RWPE1 (cell line): ENCODE measurements around the gene PLXNA3.
"Not testable (repeated sequence)": the region's sequence is repeated elsewhere in the genome, so short reads cannot be mapped to it uniquely, and the experiment has no call there.

ENCODE experiments used
- CTCF ChIA-PET: fragments of 350-600 bp; sonication (Branson Sonifier 250); formaldehyde crosslinking; extraction: SDS; loops from one replicate; lab custom pipeline; 2021; lab: Yijun Ruan, JAX
- POLR2A ChIA-PET: fragments of 400-600 bp; formaldehyde crosslinking; extraction: SDS; loops from one replicate; lab custom pipeline; 2020; ENCODE audit warnings: antibody characterized with exemption; ENCODE audit not compliant: low non-redundant PET; lab: Yijun Ruan, JAX
- DNase-seq: peaks from one replicate; pipeline ENCODE4 v3.0.0; 2012; ENCODE audit warnings: low spot score
- H3K27ac ChIP-seq: fragments of 450-650 bp; 2 replicates; pipeline ENCODE4 v1.5.1; 2017
- TF ChIP-seq, protein P1 (sequence below): fragments of 450-650 bp; conservative IDR thresholded peaks from 2 replicates; pipeline ENCODE4 v1.5.1; 2017; ENCODE audit warnings: low read depth, mild to moderate bottlenecking

Gene PLXNA3

DNA sequence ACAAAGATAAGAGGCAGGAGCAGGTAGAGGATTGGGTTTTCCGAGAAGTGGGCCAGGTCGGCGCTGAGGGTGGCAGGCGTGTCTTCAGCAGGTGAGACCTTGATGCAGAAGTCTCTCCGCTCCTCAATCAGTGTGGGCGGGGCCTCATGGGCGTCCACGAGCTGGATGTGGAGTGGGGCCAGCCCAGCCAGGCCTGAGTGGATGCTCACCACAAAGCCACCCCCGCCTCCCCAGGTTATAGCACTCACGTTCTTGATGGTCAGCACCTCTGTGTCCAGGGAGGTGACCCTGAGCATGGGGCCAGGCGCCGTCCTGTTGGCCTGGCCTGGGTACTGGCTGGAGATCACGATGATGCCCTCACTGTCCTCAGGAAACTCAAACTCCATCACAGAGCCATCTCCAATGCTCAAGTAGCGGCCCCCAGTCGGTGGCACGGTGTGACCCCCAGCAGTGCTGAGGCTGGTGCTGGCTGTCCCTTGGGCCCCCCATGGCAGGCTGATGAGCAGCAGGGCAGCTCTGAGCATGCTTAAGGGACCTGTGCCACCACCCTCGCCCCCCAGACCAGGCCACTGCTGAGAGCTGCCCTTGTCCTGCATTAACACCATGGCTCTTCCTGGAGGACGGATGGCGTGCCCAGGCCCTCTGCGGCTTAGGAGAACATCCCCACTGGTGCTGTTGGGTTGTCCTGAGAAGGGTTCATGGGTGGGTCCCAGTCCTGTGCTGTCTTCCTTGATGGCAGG lies 30.4 kb downstream of the PLXNA3 start:
- ChIA-PET POLR2A (no interaction called here), CTCF (interaction anchor here (1.4 kb wide), 1 partner anchor 38 kb away, joined by 3 read pairs; no protein-coding TSS in a partner anchor)
- DNase-seq = no peak
- peak overlapping the region; percentile 83 for H3K27ac ChIP-seq
- TF ChIP-seq, protein P1, sequence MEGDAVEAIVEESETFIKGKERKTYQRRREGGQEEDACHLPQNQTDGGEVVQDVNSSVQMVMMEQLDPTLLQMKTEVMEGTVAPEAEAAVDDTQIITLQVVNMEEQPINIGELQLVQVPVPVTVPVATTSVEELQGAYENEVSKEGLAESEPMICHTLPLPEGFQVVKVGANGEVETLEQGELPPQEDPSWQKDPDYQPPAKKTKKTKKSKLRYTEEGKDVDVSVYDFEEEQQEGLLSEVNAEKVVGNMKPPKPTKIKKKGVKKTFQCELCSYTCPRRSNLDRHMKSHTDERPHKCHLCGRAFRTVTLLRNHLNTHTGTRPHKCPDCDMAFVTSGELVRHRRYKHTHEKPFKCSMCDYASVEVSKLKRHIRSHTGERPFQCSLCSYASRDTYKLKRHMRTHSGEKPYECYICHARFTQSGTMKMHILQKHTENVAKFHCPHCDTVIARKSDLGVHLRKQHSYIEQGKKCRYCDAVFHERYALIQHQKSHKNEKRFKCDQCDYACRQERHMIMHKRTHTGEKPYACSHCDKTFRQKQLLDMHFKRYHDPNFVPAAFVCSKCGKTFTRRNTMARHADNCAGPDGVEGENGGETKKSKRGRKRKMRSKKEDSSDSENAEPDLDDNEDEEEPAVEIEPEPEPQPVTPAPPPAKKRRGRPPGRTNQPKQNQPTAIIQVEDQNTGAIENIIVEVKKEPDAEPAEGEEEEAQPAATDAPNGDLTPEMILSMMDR = no peak

DNA sequence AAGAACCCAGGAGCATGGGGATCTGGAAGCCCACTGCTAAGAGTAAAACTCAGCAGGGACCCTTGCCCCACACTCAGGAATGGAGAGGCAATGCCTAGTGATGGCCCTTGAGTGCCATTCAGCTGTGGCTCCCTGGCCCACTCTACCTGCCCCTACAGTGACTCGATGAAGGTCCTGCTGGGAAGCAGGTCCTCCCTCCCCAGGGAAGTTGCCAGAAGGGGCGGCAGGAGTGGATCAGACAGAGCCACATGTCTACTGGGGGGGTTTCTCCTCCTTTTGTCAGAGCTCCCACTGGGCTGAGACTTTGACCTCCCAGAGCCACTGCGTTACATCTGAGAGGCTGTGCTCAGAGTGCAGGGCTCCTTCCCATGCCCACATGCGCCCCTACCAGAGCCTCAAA lies 31.1 kb downstream of the PLXNA3 start:
- POLR2A ChIA-PET = interaction anchor here (1.6 kb wide), 1 partner anchor 38 kb away, joined by 5 read pairs; no protein-coding TSS in a partner anchor
- TF ChIP-seq, protein P1 = no peak
- peak overlapping the region; percentile 83 for H3K27ac ChIP-seq
- DNase-seq = no peak
- CTCF ChIA-PET = interaction anchor here (0.7 to 0.9 kb wide), 2 partner anchors 45 to 116 kb away, joined by 3 to 4 read pairs; no protein-coding TSS in a partner anchor

DNA sequence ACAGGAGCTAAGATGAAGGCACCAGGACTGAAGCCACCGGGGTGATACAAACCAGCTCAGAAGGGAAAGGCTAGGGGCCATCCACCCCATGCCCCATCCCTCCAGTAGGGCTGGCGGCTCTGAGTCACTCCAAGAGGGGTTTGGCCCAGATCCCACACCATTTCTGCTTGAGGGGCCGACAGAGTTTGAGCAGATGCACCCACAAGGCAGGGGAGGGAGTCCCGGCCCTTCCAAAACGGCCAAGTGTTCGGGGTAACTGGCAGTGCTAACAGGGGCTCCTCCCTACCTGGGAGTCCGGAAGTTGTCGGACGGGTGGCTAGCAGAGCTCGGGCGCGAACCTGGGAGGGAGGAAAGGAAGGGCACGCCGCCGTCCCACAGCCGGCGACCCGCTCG lies 31.9 kb downstream of the PLXNA3 start:
- POLR2A ChIA-PET = interaction anchor here (0.9 to 1.6 kb wide), 2 partner anchors 26 to 37 kb away, joined by 3 to 5 read pairs; partner anchors contain the start of gene FAM3A
- DNase-seq = no peak
- TF ChIP-seq, protein P1 = no peak
- CTCF ChIA-PET = interaction anchor here (0.9 kb wide), 1 partner anchor 116 kb away, joined by 3 read pairs; no protein-coding TSS in a partner anchor
- H3K27ac ChIP-seq = peak overlapping the region; percentile 83

DNA sequence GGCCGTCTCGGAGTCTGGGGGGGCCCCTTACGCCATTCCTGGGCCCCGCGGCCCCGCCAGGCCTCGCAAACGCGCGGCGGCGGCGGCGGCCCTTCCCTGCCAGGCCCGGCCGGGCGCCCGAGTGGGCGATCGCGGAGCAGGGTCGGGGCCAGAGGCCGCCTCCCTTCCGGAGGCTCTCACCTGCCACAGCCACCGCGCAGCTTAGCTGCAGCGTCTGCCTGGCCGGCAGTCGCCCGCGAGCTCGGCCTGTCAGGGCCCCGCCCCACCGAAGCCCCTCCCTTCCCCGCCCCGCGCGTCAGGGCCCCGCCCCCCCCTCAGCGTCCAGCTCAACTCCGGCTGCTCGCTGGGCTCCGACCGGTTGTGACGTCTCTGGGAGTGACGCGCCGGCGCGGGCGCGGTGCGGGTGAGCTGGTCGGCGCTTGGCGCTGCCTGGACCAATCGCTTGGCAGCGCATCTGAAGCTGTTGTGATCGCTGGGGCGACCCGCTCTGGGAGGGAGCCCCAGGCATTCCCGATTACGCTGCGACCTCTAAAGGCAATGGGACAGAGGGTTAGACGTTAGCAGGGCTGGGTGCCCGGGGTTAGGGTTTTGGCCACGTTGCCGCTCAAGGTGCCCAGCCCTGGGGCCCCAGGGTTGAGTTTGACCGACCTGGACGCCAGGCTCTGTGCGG lies 32.5 kb downstream of the PLXNA3 start, which contains the start of gene SLC10A3:
SLC10A3 (minus strand) TSS at position 216 of the 670 bp plus-strand sequence. CDS start 1,689 bp downstream, outside the sequence.
- H3K27ac ChIP-seq = peak within 1 kb of the TSS; percentile 83
- ChIA-PET POLR2A (interaction anchor here (0.9 to 1.6 kb wide), 2 partner anchors 26 to 37 kb away, joined by 3 to 5 read pairs; partner anchors contain the start of gene FAM3A), CTCF (no interaction called here)
- TF ChIP-seq, protein P1 = no peak
- peak; percentile 79 for DNase-seq

DNA sequence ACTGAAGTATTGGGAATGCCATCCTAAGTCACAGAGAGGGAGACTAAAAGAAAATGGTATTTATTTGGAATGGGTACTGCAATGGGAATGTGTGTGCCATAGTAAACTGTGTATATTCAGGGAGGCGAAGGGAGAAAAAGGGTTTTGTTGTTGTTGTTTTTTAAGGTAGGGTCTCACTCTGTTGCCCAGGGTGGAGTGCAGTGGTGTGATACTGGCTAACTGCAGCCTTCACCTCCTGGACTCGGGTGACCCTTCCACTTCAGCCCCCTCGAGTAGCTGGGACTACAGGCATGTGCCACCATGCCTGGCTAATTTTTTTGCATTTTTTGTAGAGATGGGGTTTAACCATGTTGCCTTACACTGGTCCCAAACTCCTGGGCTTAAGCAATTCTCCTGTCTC lies 36.6 kb downstream of the PLXNA3 start:
- TF ChIP-seq, protein P1 = no peak
- DNase-seq = no peak
- no peak overlapping the region for H3K27ac ChIP-seq
- POLR2A ChIA-PET = no interaction called here
- CTCF ChIA-PET = no interaction called here

DNA sequence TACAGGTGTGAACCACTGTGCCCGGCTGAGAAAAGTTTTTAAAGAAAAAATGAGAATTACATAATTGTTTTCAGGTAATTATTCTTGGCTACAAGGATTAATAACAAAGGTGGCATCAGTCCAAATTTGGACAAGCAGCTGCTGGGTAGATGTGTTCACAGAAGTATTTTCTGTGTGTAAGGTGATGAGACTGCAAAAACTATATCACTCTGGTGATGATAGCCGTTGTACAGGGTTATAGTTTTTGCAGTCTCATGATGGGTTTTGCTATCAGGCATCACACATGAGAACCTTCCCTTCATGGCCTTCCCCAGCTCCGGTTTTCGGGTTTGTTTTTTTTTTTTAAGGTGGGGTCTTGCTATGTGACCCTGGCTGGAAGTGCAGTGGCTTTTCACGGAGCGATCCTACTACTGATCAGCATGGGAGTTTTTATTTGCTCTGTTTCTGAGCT lies 37.4 kb downstream of the PLXNA3 start:
- TF ChIP-seq, protein P1 = no peak
- DNase-seq = no peak
- H3K27ac ChIP-seq = no peak overlapping the region
- ChIA-PET CTCF (no interaction called here), POLR2A (no interaction called here)

DNA sequence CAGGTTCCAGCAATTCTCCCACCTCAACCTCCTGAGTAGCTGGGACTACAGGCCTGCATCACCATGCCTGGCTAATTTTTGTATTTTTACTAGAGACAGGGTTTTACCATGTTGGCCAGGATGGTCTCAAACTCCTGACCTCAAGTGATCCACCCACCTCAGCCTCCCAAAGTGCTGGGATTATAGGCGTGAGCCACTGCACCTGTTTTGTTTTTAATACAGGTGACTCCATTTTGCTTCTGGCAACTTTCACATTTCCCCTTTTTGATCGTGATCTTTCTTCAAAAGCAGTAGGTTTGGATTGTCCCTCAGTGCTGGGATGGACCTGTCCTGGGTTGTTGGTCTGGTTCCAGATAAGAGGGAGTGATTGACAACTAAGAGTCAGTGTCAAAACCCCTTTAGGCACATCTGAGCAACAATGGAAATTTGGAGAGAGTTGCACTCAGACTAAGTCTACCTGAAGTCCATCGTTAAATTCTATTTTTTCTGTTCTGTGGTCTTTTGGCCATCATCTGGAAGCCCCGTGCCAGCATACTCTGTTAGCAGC lies 38.6 kb downstream of the PLXNA3 start:
- H3K27ac ChIP-seq, CTCF ChIA-PET, DNase-seq: not testable (repeated sequence)
- POLR2A ChIA-PET = interaction anchor here (0.7 kb wide), 1 partner anchor 265 kb away, joined by 3 read pairs; no protein-coding TSS in a partner anchor

DNA sequence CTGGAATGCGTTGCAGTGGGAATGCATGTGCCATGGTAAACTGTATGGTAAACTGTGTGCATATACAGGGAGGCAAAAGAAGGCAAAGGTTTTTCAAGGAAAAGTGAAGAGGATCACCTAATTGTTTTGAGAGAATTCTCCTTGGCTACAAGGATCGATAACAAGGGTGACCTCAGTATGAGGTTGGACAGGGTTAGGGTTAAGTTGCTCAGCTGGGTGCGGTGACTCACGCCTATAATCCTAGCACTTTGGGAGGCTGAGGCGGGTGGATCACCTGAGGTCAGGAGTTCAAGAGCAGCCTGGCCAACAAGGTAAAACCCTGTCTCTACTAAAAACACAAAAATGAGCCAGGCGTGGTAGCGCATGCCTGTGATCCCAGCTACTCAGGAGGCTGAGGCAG lies 43.3 kb downstream of the PLXNA3 start:
- H3K27ac ChIP-seq, CTCF ChIA-PET, POLR2A ChIA-PET, DNase-seq: not testable (repeated sequence)
